Brain pericyte (primary cell): ENCODE results near the gene FNTB.

Source experiments
- DNase-seq: peaks from one replicate; pipeline ENCODE4 v3.0.0-alpha.2; 2012; ENCODE audit warnings: low read depth, low spot score

Gene FNTB

DNA sequence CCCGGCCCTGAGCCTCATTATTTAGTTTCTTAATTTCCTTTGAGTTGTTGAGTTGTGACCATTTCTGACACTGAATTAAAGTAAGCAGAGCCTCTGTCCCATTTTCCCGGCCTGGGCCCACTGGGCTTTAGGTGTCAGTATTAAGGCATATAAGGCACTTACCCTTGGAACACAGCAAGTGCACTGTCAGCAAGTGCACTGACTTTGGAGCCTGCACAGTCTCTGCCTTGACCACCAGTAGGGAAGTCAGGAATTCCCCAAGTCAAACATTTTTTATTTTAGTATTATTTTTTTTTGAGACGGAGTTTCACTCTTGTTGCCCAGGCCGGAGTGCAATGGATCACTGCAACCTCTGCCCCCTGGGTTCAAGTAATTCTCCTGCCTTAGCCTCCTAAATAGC lies 59.0 kb downstream of the FNTB start:
- DNase-seq, result no peak

DNA sequence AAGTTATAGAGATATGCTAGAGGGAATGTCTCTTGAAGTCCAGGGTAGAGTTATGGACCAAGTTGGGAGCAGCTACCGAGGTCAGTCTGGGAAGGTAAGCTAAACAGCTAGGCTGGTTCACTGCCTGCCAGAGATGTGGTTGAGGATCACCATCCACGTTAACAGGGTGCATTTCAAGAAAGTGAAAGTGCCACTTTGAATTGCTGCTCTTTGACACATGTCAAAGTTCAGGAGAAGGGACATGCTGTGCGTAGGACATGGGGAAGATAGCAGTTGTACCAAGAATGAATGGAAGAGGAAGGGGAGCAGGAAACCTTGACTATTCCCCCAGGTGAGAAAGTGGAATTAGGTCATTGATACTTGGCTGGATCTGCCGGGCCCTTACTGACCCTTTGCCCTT lies 66.1 kb downstream of the FNTB start:
- no peak for DNase-seq

DNA sequence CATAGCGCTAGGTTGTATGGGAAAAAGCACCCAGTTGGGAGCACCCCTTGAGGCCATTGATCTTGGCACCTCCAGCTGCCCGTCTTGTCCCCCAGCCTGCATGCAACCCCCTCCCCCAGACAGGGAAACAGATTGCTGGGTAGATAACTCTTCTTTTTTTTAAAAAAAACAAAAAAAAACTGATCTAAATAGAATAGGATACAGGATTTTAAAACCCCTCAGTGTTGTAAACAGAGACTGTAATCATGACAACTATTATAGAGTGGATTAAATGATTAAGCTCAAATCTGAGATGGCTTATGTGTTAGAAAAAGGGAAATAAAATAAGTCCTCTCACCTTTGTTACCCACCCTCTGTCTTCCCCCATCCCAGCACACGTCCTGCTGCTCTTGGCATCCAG lies 66.8 kb downstream of the FNTB start:
- no peak for DNase-seq

DNA sequence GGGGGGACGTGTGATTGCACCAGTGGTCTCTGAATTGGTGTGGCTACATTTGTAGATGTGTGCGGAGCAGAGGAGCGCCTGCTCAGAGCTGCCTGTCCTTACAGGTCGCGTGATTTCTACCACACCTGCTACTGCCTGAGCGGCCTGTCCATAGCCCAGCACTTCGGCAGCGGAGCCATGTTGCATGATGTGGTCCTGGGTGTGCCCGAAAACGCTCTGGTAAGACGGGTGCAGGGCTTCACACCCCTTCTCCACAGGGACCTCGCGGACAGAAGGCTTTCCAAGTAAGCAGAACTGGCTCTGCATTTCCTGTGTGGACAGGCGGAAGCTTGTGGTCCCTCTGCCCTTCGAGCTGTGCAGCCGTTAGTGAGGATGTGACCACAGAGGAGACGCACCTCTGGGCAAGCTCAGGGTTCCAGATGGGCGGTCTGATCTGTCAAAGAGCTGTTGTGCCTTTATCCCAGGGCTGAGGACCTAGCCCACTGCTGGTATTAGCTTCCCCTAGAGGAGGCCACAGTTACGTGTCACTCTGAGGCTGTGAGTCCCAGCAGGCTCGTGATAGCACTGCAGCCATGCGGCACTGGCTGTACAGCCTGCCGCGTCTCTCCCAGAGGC lies 67.9 kb downstream of the FNTB start:
- no peak for DNase-seq

DNA sequence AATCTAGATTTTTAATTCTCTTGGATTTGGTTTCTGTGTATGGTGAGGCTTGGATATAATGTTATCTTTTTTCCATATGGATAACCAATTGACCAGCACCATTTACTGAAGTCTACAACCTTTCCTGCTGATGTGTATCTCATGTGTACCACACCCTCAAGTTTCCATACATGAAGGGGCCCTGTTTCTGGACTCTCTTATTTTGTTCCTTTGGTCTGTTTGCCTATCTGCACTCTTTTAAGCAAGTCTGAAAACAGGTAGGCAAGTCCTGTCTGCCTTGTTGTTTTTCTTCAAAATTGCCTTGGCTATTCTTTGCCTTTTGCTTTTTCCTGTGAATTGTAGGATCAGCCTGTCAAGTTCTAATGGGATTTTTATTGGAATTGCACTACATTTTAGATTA lies 71.0 kb downstream of the FNTB start:
- no peak for DNase-seq

DNA sequence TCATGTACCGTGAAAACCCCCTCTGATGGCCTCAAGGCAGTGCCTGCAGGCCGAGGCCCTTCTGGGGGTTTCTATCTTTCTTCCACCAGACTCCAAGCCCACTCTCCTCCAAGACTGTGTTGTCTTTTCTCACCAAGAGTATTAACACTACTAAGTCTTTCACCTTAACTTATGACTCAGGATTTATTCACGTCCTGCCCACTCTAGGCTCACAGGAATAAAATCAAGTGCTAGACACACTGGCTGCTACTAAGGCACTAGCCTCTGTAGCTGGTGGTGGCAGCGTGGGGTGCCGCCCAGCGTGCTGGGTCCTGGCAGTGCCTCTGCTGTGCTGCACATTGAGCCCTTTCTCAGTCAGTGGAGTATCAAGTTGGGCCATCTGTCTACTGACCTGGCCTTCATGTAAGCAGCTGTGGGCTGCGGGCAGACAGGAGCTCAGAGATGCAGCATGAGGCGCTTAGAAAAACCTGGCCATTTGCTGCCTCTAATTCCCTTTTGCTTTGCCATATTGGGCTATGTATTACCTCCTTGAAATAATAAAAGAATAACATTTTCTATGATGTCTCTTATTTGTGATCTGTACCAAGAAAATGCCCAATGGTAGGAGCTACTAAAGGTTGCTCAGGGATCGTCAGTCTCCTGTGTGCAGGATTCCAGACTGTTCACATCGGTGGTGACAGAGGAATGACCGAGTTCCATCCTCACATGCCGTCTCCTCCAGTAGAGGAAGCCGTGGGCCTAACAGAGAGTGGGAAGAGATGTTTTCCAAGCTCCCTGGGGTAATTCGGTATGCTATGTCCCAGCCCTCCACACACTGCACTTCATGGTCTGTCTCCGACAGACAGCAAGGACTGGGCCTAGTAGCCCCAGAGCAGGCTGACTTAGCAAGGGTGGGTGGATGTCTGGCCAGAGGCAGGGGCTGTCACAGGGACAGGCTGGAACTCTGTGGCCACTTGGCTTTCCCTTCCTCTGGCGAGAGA lies 75.7 kb downstream of the FNTB start:
- no peak for DNase-seq

DNA sequence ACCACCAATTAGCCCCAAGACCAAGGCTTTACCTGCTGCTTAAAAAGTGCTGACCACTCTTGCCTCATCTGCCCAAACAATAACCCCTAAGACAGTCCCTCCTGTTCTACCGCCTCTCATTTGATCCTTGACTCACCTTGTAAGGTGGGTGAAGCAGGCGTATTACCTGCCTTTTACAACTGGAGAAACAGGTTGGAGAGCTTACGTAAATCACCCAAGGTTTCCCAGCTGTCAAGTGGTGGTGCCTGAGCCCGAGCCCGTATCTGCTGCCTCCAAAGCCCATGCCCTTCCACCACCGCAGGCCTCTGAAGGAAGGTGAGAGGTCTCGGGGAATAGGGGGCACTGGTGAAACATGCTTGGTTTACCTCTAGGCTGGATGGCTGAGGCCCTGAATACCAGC lies 79.0 kb downstream of the FNTB start:
- DNase-seq, result no peak

DNA sequence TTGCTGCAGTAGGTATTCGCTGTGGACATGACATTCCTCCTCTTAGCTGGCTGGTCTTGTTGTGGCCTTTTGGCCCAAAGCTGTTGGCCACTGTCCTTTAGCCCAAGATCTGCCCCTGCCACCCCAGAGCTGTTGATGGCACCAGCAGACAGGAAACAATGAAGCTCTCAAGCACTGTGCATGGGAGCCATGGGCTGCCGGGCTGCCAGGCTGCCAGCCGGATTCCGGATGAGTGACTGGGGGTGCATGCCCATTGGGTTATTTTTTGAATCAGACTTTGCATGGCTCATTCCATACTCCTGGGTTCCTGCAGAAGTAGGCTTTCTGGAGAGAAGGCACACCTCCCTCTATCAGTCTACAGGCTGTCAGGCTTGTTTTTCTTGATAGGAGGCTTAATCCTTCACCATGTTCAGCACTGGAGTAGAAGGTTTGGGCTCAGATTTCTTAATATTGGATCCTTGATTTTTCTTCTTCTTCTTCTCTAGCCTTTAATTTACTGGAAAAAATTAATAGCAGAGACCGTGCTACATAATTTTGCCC lies 83.2 kb downstream of the FNTB start:
- DNase-seq, result no peak

DNA sequence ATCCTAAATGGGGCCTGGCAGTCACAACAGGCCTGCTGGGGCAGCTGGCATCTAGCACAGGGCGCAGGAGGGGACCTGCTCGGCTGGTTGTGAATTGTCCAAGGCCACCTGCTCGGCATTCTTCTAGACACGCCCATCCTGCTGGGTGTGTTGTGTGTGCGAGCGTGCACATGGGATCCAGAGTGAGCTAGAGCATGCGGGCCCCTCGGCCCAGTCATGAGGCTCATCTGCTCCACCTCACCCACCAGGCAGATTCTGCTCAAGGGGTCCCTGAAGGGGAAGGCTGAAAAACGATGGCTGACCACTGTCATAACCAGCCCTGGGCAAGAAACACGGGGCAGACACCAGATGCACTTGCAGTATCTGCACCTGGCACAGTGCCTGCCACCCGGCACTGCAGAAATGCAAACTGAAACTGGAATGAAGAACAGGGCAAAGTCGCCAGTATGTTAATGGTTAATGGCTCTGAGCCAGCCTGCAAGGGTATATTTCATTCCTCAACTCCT lies 83.8 kb downstream of the FNTB start:
- DNase-seq, result no peak

DNA sequence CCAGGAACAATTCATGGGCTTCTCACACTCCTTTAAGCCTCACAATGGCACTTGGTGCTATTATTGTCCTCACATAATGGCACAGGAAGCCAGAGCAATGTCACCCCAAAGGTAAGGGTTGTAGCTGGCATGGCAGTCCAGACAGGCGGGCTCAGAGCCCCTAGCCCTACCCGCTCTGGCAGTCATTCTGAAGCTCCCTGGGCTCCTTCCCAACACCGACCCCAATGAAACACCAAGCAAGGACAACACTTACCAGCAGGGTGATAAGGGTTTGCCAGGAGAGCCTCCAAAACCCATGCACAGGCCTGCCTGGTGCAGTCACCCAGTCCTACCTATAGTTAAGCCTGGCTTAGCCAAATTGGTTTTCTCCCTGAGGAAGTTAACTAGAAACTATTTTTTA lies 84.8 kb downstream of the FNTB start:
- no peak for DNase-seq

DNA sequence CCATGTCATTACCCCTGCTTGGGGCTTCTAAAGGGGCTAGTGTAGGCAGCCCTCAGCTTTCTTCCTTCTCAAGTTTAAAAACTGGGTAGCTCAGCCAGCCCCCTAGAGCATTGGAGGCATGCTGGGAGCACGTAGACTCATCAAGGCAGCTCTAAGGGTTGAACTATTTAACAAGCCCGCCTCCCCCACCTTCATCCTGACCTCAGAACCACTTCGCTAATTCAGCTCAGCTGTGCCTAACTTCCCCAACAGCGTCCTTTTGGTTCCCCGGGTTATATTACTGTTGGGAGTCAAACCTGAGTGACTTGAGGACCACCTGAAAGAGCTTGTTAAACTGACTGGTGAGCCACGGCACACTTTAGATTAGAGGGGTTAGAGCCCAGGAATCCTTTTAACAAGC lies 85.6 kb downstream of the FNTB start:
- DNase-seq, result no peak

DNA sequence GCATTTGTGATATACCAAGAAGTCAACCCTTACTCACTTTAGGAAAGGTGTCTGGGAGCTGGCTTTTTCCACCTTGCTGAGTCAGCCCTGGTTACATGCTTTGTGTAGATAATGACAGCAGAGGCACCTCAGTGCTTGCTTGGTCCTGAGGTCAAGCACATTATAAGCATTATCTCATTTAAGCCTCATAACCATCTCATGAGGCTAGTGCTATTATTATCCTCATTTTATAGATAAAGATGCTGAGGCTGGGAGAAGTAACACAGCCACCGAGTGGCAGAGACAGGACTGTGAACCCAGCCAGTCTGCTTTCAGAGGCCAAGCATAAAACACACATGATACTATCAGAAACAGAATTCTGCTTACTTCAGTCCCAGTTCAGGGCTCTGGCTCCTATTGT lies 86.2 kb downstream of the FNTB start:
- DNase-seq, result no peak

DNA sequence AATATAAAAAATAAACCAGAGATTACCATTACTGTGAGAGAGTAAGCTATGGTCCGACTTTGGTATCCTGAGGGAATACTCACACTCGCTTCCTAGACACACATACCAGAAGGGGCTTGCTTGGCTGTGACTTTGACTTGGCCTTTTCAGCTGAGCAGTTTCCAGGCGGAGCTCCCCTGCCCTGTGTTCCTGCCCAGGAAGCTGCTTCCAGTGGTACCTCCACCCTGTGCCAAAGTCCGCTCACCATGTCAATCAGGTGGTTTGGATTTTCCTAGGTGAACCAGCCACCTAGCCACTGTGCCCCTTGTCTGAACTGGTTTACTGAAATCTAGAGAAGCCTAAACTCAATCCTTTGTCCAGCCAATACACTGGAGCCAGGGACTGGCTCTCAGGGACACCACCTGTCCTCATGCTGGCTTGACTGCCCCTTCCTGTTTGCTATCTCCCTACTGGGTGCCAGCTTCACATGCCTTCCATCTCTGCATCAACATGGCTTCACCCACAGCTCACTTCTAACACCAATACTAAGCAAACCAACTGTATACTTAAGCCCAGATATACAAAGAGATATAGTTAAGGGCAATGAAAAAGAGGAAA lies 87.0 kb downstream of the FNTB start:
- DNase-seq, result no peak

DNA sequence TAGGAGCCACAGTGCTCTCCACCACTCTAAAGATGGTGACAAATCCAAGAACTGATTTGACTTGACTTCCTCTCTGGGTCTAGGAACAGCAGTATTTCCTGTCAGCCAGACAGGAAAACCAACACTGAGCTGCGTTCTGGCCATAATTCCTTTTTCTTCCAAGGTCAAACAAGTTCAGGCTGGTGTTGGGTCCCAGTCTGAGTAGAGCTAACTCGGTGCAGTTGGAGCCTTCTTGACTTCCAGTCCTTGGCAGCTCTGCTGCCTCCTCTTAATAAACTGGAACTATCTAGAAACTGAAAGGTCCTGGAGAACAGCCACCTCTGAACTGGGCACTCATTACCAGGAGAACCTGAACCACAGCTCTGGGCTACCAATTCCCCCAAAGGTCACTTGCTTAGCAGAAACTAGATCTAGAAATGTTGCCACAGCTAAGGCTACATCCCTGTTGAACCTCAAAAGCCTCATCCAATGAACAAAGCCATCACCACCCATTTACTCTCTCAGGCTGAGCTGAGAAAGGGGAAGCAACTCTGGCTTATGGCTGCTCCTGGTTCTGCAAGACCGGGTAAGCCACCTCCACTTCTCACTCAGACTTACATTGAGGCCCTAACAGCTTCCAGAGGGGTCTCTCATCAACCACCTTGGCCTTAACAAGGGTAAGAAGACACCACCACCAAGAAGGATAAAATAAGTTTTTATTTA lies 87.9 kb downstream of the FNTB start:
- no peak for DNase-seq

DNA sequence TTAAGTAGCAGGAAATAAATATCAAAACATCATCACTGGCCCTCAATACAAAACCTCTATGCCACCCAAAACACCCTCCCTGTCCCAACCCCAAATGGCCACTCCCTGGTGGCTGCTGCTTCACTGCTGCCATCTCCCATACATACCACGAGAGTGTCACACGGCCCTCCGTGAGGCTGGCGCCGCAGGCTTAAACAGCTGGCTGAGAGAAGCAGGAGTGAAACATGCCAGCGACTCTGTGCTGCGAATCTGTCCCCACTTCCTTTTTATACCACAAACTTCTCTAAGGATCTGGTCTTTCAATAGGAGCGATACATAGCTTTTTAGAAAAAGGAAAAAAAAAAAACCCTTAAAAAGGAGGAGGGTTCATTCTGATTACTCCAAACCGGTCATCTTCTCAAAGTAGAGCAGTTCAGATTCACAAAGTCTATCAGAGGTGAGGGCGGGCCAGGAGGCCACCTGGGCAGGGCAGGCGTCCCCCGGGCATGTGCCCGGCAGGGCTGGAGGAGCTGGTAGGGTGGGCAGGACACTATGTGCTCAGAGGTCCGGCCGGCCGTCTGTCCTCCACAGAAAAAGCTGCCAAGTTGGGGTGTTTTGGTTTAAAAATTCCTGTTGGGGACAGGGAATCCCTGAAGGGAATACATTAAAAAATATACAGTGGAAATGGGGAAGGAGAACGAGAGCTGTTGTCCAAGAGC lies 89.1 kb downstream of the FNTB start:
- DNase-seq, result no peak

DNA sequence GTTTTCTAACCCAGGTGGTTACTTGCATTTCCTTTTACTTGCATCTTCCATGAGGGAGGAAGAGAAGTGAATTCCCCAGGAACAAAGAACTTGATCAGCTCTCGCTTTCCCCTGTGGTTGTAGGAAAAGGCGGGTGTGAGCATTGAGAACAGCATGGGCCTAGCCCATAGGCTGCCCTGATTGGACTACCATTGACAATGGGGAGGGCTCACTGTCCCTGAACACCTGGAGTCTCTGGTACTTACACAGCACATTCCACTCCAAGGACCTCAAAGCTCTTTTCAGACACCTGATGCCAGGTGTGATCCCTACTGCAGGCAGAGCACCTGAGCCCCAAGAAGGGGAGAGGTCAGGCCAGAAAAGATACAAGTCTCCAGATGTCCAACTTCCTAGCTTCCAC lies 90.6 kb downstream of the FNTB start:
- no peak for DNase-seq

DNA sequence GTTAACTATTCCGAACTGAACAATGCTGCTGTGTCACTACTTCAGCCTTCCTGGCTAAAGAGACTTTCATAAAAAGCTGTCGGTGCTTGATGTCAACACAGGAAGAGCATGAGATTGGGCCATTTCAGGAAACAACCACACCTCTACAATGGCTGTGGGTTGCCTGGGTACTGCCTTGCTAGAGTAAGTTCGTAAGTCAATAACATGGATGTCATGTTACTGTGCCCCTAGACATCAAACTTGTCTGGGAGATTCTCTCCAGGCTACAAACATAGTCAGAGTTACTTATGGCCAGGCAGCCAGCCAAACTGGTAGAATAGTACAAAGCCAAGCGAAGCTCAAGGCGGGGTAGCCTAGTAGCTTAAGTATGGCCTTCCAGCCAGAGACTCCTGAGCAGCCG lies 92.5 kb downstream of the FNTB start:
- no peak for DNase-seq

DNA sequence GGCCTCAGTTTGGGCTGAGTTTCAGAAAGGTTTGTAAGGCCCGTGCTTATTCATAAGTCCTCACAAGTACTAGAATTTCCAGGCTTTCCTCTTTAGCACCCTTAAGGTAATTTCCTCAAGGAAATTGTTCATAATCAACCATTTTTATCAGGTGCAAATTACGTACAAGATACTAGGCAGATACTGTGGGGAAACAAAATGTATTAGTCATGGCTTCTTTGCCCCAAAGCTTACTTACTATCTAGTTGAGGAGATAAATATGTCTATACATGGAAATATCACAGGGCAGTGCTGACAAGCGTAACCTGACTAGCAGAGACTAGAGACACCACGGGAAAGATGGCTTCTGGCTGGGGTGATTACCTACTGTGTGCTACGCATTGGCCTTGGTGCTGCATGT lies 93.1 kb downstream of the FNTB start:
- DNase-seq, result no peak

DNA sequence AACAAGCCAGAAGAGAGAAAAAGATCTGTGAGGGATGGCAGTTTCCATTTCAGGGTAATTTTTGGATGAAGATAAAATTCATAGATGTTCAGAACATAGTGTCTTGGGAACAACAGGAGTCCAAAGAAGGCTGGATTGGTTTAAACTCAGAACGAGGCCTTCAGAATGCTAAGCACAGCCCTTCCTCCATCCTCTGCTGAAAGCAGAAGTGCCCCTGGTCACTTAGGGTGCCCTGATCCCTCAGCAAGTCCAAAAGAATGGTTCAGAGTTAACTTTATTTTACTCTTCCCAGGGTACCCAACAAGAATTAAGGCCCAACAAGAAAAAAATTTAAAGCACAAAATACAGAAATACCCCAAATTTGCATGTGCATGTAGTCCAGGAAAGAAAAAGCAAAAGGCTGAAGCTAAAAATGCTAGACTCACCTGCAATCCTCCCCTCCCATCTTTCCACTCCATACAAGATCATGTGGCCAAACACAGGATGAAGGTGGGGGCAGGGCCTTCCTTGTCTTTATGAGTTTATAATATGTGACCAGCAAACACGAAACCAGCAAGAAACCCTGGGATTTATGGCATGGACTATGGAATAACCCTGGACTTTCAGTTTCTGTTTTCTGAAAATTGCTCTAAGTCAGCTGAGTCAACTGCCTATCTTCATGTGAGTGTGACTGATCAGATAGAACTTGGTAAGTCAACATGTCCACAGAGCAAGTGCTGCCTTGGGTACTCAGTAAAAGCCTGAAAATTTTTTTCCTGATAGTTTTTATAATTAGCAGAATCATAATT lies 94.5 kb downstream of the FNTB start:
- no peak for DNase-seq

DNA sequence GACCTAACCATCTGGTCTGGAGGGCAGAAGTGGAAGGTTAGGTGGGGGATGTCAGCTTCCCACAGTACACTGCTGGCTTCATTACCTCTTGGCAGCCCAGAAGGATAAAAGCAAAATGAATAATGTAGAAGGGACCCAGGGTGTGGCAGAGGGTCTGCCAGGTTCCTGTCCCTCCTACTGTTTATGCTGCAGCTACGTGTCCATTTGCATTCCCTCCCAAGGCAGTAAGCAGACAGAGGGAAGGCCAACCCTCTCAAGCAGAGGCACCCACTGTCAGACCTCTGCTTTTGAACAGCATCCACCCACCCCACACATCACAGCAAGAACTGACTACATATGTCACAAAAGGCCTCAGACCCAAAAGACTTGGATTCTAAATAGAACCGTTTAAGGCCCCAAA lies 96.2 kb downstream of the FNTB start:
- no peak for DNase-seq
